ENCODE measurements around the gene STK39.

GRCh38 chr2:168207851-168208250, 39.5 kb downstream of the STK39 start:
- no peak for TF ChIP-seq CTCF (conservative IDR thresholded peaks at IDR 0.05)
- TF ChIP-seq ZFX (IDR thresholded peaks at IDR 0.05): no peak

All from C4-2B (cell line).